Vagina (tissue), 2 donors: Measurements from ENCODE around the gene GFI1B. TPM values are rescaled to one million over a fixed set of nuclear protein-coding genes. Genes with fewer than 3 reads are reported as not detected.

Source experiments
- DNase-seq, 2 donors: peaks; one replicate each; pipeline ENCODE4 v3.0.0-alpha.2; 2017; ENCODE audit errors: extremely low spot score in 2 of 2
- H3K27ac ChIP-seq: fragments of 200-600 bp; sonication (generic); one replicate; pipeline ENCODE4 v1.5.1; 2019
- H3K27me3 ChIP-seq: fragments of 200-600 bp; sonication (generic); one replicate; pipeline ENCODE4 v1.5.1; 2019
- H3K36me3 ChIP-seq, 2 donors: fragments of 200-600 bp; sonication (generic); one replicate each; pipeline ENCODE4 v1.5.1; 2017 to 2019
- H3K4me1 ChIP-seq: fragments of 200-600 bp; sonication (generic); one replicate; pipeline ENCODE4 v1.5.1; 2019
- H3K4me3 ChIP-seq, 2 donors: fragments of 200-600 bp; sonication (generic); 1 replicate in 1 of 2; 2 replicates in 1 of 2; pipeline ENCODE4 v1.5.1; 2016 to 2019
- H3K9me3 ChIP-seq: fragments of 200-600 bp; sonication (generic); one replicate; pipeline ENCODE4 v1.5.1; 2019
- POLR2A ChIP-seq, 2 donors: fragments of 450-650 bp; IDR thresholded peaks; one replicate each; pipeline ENCODE4 v1.6.1; 2017; ENCODE audit warnings: antibody characterized with exemption in 2 of 2, mild to moderate bottlenecking in 2 of 2, moderate library complexity in 2 of 2
- POLR2AphosphoS5 ChIP-seq, 2 donors: sonication (generic); formaldehyde crosslinking; IDR thresholded peaks; one replicate each; pipeline ENCODE4 v1.9.0; 2017; ENCODE audit warnings: antibody characterized with exemption in 2 of 2, mild to moderate bottlenecking in 2 of 2, low read depth in 1 of 2; ENCODE audit not compliant: insufficient read depth in 1 of 2
- intact Hi-C: fragments of 100-400 bp; cut with DNase I; formaldehyde crosslinking; loops from one replicate; pipeline ENCODE4 v1.15.1; 2023
- total RNA-seq: library from RNA; depleted of rRNA; stranded (reverse); fragments of >200 nt; gene quantifications from one replicate; pipeline ENCODE4 v1.2.3, GENCODE V29; 2016
- TF ChIP-seq, protein P1 (sequence below), 3 experiments: fragments of 450-650 bp in 2 of 3; fragments of 200-600 bp in 1 of 3; sonication (generic) in 1 of 3; IDR thresholded peaks; one replicate each; pipeline ENCODE4 v1.5.1; 2017 to 2019; ENCODE audit warnings: antibody characterized with exemption in 3 of 3, mild to moderate bottlenecking in 2 of 3, moderate library complexity in 2 of 3

The GFI1B gene
- total RNA-seq, 1 donor from 2014 or later = not detected

- Histone ChIP-seq H3K9me3 (no peaks in the 10 kb centered on the region), H3K4me1 (no peaks in the 10 kb centered on the region), H3K27ac (no peak overlapping the region), H3K36me3 (no peaks in the 10 kb centered on the region), H3K4me3 (no peak overlapping the region), H3K27me3 (no peaks in the 10 kb centered on the region)
- TF ChIP-seq, protein P1, sequence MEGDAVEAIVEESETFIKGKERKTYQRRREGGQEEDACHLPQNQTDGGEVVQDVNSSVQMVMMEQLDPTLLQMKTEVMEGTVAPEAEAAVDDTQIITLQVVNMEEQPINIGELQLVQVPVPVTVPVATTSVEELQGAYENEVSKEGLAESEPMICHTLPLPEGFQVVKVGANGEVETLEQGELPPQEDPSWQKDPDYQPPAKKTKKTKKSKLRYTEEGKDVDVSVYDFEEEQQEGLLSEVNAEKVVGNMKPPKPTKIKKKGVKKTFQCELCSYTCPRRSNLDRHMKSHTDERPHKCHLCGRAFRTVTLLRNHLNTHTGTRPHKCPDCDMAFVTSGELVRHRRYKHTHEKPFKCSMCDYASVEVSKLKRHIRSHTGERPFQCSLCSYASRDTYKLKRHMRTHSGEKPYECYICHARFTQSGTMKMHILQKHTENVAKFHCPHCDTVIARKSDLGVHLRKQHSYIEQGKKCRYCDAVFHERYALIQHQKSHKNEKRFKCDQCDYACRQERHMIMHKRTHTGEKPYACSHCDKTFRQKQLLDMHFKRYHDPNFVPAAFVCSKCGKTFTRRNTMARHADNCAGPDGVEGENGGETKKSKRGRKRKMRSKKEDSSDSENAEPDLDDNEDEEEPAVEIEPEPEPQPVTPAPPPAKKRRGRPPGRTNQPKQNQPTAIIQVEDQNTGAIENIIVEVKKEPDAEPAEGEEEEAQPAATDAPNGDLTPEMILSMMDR (IDR thresholded peaks at IDR 0.05) = no peak
- TF ChIP-seq POLR2AphosphoS5 (IDR thresholded peaks at IDR 0.05; ENCODE audit: insufficient read depth in 1 of 2, low read depth in 1 of 2) (no peak), POLR2A (IDR thresholded peaks at IDR 0.05) (no peak)
- no peak for DNase-seq
- intact Hi-C loops = no loop called here
Measured at GRCh38 chr9:132984202-132985070, 5.9 kb downstream of the GFI1B start.

DNA sequence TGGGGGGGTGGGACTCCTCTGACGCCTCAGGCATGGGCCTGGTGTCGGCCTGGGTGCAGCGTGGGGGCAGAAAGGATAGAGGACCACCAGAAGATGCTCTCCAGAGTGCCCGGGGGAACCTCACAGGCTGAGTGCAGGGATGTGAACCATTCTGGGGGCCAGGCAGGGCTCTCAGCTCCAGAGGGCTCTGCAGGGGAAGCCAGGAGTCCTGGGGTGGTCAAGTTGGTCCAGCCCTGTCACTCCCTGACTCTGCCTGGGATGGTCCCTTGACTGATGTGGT, 6.5 kb downstream of the GFI1B start:
- intact Hi-C loops = no loop called here
- H3K27ac ChIP-seq = no peak overlapping the region
- no peak for DNase-seq
- TF ChIP-seq, protein P1 (IDR thresholded peaks at IDR 0.05) = no peak
- TF ChIP-seq POLR2AphosphoS5 (IDR thresholded peaks at IDR 0.05; ENCODE audit: insufficient read depth in 1 of 2, low read depth in 1 of 2) = no peak
- no peak for TF ChIP-seq POLR2A (IDR thresholded peaks at IDR 0.05)
- H3K4me1 ChIP-seq = no peaks in the 10 kb centered on the region
- H3K36me3 ChIP-seq = no peaks in the 10 kb centered on the region
- H3K27me3 ChIP-seq = no peaks in the 10 kb centered on the region
- no peaks in the 10 kb centered on the region for H3K9me3 ChIP-seq
- no peak overlapping the region for H3K4me3 ChIP-seq

GRCh38 chr9:132985489-132985888, 7.0 kb downstream of the GFI1B start:
- Histone ChIP-seq H3K9me3 (no peaks in the 10 kb centered on the region), H3K4me1 (no peaks in the 10 kb centered on the region), H3K36me3 (no peaks in the 10 kb centered on the region), H3K27me3 (no peaks in the 10 kb centered on the region), H3K4me3 (no peak overlapping the region), H3K27ac (no peak overlapping the region)
- TF ChIP-seq POLR2AphosphoS5 (IDR thresholded peaks at IDR 0.05; ENCODE audit: insufficient read depth in 1 of 2, low read depth in 1 of 2) = no peak
- TF ChIP-seq, protein P1 (IDR thresholded peaks at IDR 0.05) = no peak
- no peak for TF ChIP-seq POLR2A (IDR thresholded peaks at IDR 0.05)
- intact Hi-C loops = no loop called here
- no peak for DNase-seq

GRCh38 chr9:132986114-132986513, 7.6 kb downstream of the GFI1B start:
- H3K27ac ChIP-seq = no peak overlapping the region
- no peaks in the 10 kb centered on the region for H3K4me1 ChIP-seq
- no peaks in the 10 kb centered on the region for H3K9me3 ChIP-seq
- no peaks in the 10 kb centered on the region for H3K36me3 ChIP-seq
- no peaks in the 10 kb centered on the region for H3K27me3 ChIP-seq
- no peak overlapping the region for H3K4me3 ChIP-seq
- TF ChIP-seq POLR2AphosphoS5 (IDR thresholded peaks at IDR 0.05; ENCODE audit: insufficient read depth in 1 of 2, low read depth in 1 of 2) (no peak), POLR2A (IDR thresholded peaks at IDR 0.05) (no peak)
- TF ChIP-seq, protein P1 (IDR thresholded peaks at IDR 0.05) = no peak
- intact Hi-C loops = no loop called here
- no peak for DNase-seq
